H9 (cell line): ENCODE results near the gene NEBL. TPM values are rescaled to one million over a fixed set of nuclear protein-coding genes. Genes with fewer than 3 reads are reported as not detected.

Experiments
- DNase-seq: peaks from one replicate; pipeline ENCODE4 v3.0.0-alpha.2; 2017
- H2AFZ ChIP-seq: one replicate; pipeline ENCODE4 v1.6.1; 2013; ENCODE audit warnings: mild to moderate bottlenecking, low read length, control low read depth, moderate library complexity
- H2AK5ac ChIP-seq: 2 replicates; pipeline ENCODE4 v1.6.1; 2013; ENCODE audit warnings: low read length, control low read depth, mixed read lengths; ENCODE audit not compliant: insufficient read length
- H2BK120ac ChIP-seq: one replicate; pipeline ENCODE4 v1.6.1; 2013; ENCODE audit warnings: low read depth, mild to moderate bottlenecking, low read length, control low read depth, inconsistent platforms; ENCODE audit not compliant: poor library complexity, severe bottlenecking
- H2BK12ac ChIP-seq: 2 replicates; pipeline ENCODE4 v1.6.1; 2013; ENCODE audit warnings: low read length, control low read depth, mixed read lengths, low read depth; ENCODE audit not compliant: insufficient read length
- H2BK15ac ChIP-seq: 2 replicates; pipeline ENCODE4 v1.6.1; 2013; ENCODE audit warnings: low read depth, low read length, control low read depth
- H2BK20ac ChIP-seq: one replicate; pipeline ENCODE4 v1.6.1; 2013; ENCODE audit warnings: low read depth, mild to moderate bottlenecking, low read length, control low read depth, inconsistent platforms; ENCODE audit not compliant: poor library complexity, severe bottlenecking
- H2BK5ac ChIP-seq: 2 replicates; pipeline ENCODE4 v1.6.1; 2013; ENCODE audit warnings: low read length, control low read depth, mixed read lengths; ENCODE audit not compliant: insufficient read length
- H3K14ac ChIP-seq: 2 replicates; pipeline ENCODE4 v1.6.1; 2013; ENCODE audit warnings: low read length, control low read depth; ENCODE audit not compliant: insufficient read depth
- H3K18ac ChIP-seq: 2 replicates; pipeline ENCODE4 v1.6.1; 2013; ENCODE audit warnings: low read depth, mild to moderate bottlenecking, mixed read lengths, low read length, control low read depth; ENCODE audit not compliant: insufficient read length
- H3K23ac ChIP-seq: 2 replicates; pipeline ENCODE4 v1.6.1; 2013; ENCODE audit warnings: low read length, control low read depth, mixed read lengths, low read depth; ENCODE audit not compliant: insufficient read length
- H3K23me2 ChIP-seq: 2 replicates; pipeline ENCODE4 v1.6.1; 2013; ENCODE audit warnings: low read depth, mild to moderate bottlenecking, mixed read lengths, low read length, control low read depth; ENCODE audit not compliant: insufficient read length, poor library complexity, severe bottlenecking
- H3K27ac ChIP-seq: 2 replicates; pipeline ENCODE4 v1.5.1; 2013; ENCODE audit warnings: low read length, control low read depth, mixed read lengths, low read depth; ENCODE audit not compliant: insufficient read length
- H3K27me3 ChIP-seq: 2 replicates; pipeline ENCODE4 v1.6.1; 2013; ENCODE audit warnings: low read length, control low read depth, inconsistent platforms; ENCODE audit not compliant: insufficient read depth
- H3K4ac ChIP-seq: 2 replicates; pipeline ENCODE4 v1.6.1; 2013; ENCODE audit warnings: low read depth, mild to moderate bottlenecking, control low read depth, inconsistent platforms, low read length, moderate library complexity
- H3K4me1 ChIP-seq: 2 replicates; pipeline ENCODE4 v1.6.1; 2013; ENCODE audit warnings: low read length, control low read depth, inconsistent platforms; ENCODE audit not compliant: insufficient read depth
- H3K4me2 ChIP-seq: 2 replicates; pipeline ENCODE4 v1.6.1; 2013; ENCODE audit warnings: low read length, control low read depth, mixed read lengths; ENCODE audit not compliant: insufficient read length, insufficient read depth
- H3K56ac ChIP-seq: 2 replicates; pipeline ENCODE4 v1.6.1; 2013; ENCODE audit warnings: low read depth, mild to moderate bottlenecking, mixed read lengths, low read length, control low read depth; ENCODE audit not compliant: insufficient read length
- H3K79me1 ChIP-seq: 2 replicates; pipeline ENCODE4 v1.6.1; 2013; ENCODE audit warnings: low read depth, mild to moderate bottlenecking, moderate library complexity, low read length, control low read depth, inconsistent platforms; ENCODE audit not compliant: insufficient read depth, poor library complexity, severe bottlenecking
- H3K79me2 ChIP-seq: 2 replicates; pipeline ENCODE4 v1.6.1; 2013; ENCODE audit warnings: low read length, control low read depth, inconsistent platforms; ENCODE audit not compliant: insufficient read depth
- H3K9ac ChIP-seq: 2 replicates; pipeline ENCODE4 v1.6.1; 2013; ENCODE audit warnings: low read length, control low read depth, mixed read lengths; ENCODE audit not compliant: insufficient read length; ENCODE audit errors: extremely low read depth
- H3K9me3 ChIP-seq: one replicate; pipeline ENCODE4 v1.6.1; 2013; ENCODE audit warnings: low read depth, low read length, inconsistent platforms; ENCODE audit not compliant: control insufficient read depth
- H3T11ph ChIP-seq: one replicate; pipeline ENCODE4 v1.6.1; 2013; ENCODE audit warnings: mild to moderate bottlenecking, low read length, control low read depth, inconsistent platforms
- H4K20me1 ChIP-seq: one replicate; pipeline ENCODE4 v1.6.1; 2013; ENCODE audit not compliant: control insufficient read depth, insufficient read length, insufficient read depth
- H4K5ac ChIP-seq: 2 replicates; pipeline ENCODE4 v1.6.1; 2013; ENCODE audit warnings: low read depth, mild to moderate bottlenecking, mixed read lengths, low read length, control low read depth; ENCODE audit not compliant: insufficient read length
- H4K8ac ChIP-seq: replicated peaks from 2 replicates; pipeline ENCODE4 v1.6.1; 2013; ENCODE audit warnings: low read length, control low read depth, mixed read lengths, low read depth; ENCODE audit not compliant: insufficient read length
- H4K91ac ChIP-seq: 2 replicates; pipeline ENCODE4 v1.6.1; 2013; ENCODE audit warnings: low read depth, mild to moderate bottlenecking, moderate library complexity, mixed read lengths, low read length, control low read depth; ENCODE audit not compliant: insufficient read length
- H3K27ac Mint-ChIP-seq, 3 experiments: 2 replicates in 2 of 3; 3 replicates in 1 of 3; pipeline ENCODE4 v1.8.0; 2020 to 2021; ENCODE audit warnings: mixed read lengths in 3 of 3, mild to moderate bottlenecking in 1 of 3, moderate library complexity in 1 of 3
- H3K27me3 Mint-ChIP-seq: 2 replicates; pipeline ENCODE4 v1.8.0; 2021; ENCODE audit warnings: low read depth, mild to moderate bottlenecking, moderate library complexity, mixed read lengths
- H3K36me3 Mint-ChIP-seq, 3 experiments: 2 replicates in 2 of 3; 3 replicates in 1 of 3; pipeline ENCODE4 v1.8.0; 2020 to 2021; ENCODE audit warnings: low read depth in 3 of 3, mixed read lengths in 3 of 3; ENCODE audit not compliant: insufficient read depth in 1 of 3
- H3K4me1 Mint-ChIP-seq, 2 experiments: 2 replicates each; pipeline ENCODE4 v1.8.0; 2020; ENCODE audit warnings: mixed read lengths in 2 of 2
- H3K4me3 Mint-ChIP-seq, 2 experiments: 2 replicates in 1 of 2; 3 replicates in 1 of 2; pipeline ENCODE4 v1.8.0; 2020 to 2021; ENCODE audit warnings: mild to moderate bottlenecking in 2 of 2, mixed read lengths in 2 of 2, moderate library complexity in 1 of 2
- H3K9me3 Mint-ChIP-seq, 2 experiments: 2 replicates in 1 of 2; 3 replicates in 1 of 2; pipeline ENCODE4 v1.8.0; 2020; ENCODE audit warnings: mild to moderate bottlenecking in 2 of 2, mixed read lengths in 2 of 2, moderate library complexity in 1 of 2
- WGBS: extraction: QIAGEN DNeasy Blood & Tissue Kit; methylation state at CpG from one replicate; pipeline ENCODE4 v1.1.7; 2013; ENCODE audit warnings: missing lambda C conversion rate, low lambda C conversion rate, mixed read lengths; ENCODE audit not compliant: insufficient read length; ENCODE audit errors: extremely low coverage; 5-methylcytosine and 5-hydroxymethylcytosine counted together
- total RNA-seq: library from RNA; stranded (reverse); gene quantifications from 2 replicates; pipeline ENCODE4 v1.2.1, GENCODE V29; 2021
- TF ChIP-seq, protein P1 (sequence below): fragments of 200-600 bp; sonication (generic); conservative IDR thresholded peaks from 3 replicates; pipeline ENCODE4 v1.8.0; 2021; ENCODE audit warnings: antibody characterized with exemption, mild to moderate bottlenecking

The NEBL gene
- total RNA-seq, 1 experiment from 2014 or later = 20.9 TPM

DNA sequence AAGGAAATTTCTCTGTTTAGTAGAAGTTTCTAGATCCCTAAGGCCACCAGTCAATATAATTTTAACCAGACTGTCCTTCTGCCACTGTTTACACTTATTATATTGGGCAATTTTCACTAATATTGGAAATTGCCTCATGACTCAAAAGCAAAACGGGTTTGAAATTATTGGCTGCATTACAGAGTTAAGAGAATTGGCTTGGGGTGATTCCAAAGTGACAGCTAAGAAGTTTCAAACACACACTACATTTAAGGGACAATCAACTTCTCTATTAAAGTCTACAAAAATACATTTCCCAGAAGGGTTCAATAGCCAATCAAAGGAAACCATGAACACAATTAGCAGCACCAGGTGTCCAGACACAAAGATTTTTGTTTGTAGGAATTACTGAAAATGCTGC, 111.9 kb downstream of the NEBL start:
- H2BK12ac ChIP-seq = no peak overlapping the region
- H3T11ph ChIP-seq = no peak overlapping the region
- H3K23me2 ChIP-seq = no peaks in the 10 kb centered on the region
- H3K4me1 ChIP-seq = no peaks in the 10 kb centered on the region
- H4K20me1 ChIP-seq = no peaks in the 10 kb centered on the region
- H2BK5ac ChIP-seq = no peak overlapping the region
- H3K14ac ChIP-seq = no peak overlapping the region
- no peak overlapping the region for H2AFZ ChIP-seq
- H4K8ac ChIP-seq = no peak overlapping the region
- no peaks in the 10 kb centered on the region for H3K27me3 ChIP-seq
- TF ChIP-seq, protein P1, sequence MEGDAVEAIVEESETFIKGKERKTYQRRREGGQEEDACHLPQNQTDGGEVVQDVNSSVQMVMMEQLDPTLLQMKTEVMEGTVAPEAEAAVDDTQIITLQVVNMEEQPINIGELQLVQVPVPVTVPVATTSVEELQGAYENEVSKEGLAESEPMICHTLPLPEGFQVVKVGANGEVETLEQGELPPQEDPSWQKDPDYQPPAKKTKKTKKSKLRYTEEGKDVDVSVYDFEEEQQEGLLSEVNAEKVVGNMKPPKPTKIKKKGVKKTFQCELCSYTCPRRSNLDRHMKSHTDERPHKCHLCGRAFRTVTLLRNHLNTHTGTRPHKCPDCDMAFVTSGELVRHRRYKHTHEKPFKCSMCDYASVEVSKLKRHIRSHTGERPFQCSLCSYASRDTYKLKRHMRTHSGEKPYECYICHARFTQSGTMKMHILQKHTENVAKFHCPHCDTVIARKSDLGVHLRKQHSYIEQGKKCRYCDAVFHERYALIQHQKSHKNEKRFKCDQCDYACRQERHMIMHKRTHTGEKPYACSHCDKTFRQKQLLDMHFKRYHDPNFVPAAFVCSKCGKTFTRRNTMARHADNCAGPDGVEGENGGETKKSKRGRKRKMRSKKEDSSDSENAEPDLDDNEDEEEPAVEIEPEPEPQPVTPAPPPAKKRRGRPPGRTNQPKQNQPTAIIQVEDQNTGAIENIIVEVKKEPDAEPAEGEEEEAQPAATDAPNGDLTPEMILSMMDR = no peak
- no peak overlapping the region for H3K18ac ChIP-seq
- H3K79me2 ChIP-seq = no peaks in the 10 kb centered on the region
- no peak overlapping the region for H4K91ac ChIP-seq
- no peak overlapping the region for H3K4ac ChIP-seq
- H3K4me2 ChIP-seq = no peak overlapping the region
- H4K5ac ChIP-seq = no peak overlapping the region
- no peak overlapping the region for H3K27ac ChIP-seq
- no peaks in the 10 kb centered on the region for H3K79me1 ChIP-seq
- H3K23ac ChIP-seq = no peak overlapping the region
- no peak overlapping the region for H3K56ac ChIP-seq
- no peak overlapping the region for H2BK20ac ChIP-seq
- no peaks in the 10 kb centered on the region; a peak in 1 of 5 replicates for H3K9me3 Mint-ChIP-seq
- H3K27ac Mint-ChIP-seq = no peak overlapping the region
- no peaks in the 10 kb centered on the region for H3K36me3 Mint-ChIP-seq
- no peak overlapping the region for H2BK15ac ChIP-seq
- no peak overlapping the region for H3K9ac ChIP-seq
- H2AK5ac ChIP-seq = no peak overlapping the region
- no peaks in the 10 kb centered on the region for H3K4me1 Mint-ChIP-seq
- no peak overlapping the region for H2BK120ac ChIP-seq
- no CpG with 5 or more reads among the region's 1 CpG for WGBS
- no peak for DNase-seq
- no peaks in the 10 kb centered on the region for H3K27me3 Mint-ChIP-seq
- H3K9me3 ChIP-seq = no peaks in the 10 kb centered on the region
- H3K4me3 Mint-ChIP-seq = no peak overlapping the region
